GM12892 (cell line): Measurements from ENCODE around the gene IRF1.

Experiments used
- POLR2A ChIP-seq: IDR thresholded peaks from 2 replicates; pipeline ENCODE4 v1.6.1; 2011; ENCODE audit warnings: low read depth, low read length, control low read depth
- POLR2AphosphoS5 ChIP-seq: IDR thresholded peaks from 2 replicates; pipeline ENCODE4 v1.6.1; 2011; ENCODE audit warnings: low read depth, low read length, control low read depth

DNA sequence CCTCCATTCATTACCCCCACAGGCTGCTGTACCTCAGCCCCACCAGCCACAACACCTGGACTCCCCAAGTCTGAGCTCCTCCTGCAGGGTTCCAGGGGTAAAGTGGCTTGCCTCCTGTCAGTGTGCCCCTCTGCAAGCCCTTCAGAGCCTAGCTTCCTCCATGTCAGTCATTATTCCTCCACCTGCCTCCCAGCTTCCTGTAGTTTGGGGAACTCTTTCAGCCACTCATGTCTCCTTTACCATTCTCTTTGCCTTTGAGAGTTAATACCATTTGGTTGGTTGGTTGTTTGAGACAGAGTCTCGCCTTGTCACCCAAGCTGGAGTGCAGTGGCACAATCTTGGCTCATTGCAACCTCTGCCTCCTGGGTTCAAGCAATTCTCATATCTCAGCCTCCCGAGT lies 36.2 kb downstream of the IRF1 start:
- TF ChIP-seq POLR2A (no peak), POLR2AphosphoS5 (no peak)
